Measurements from ENCODE around the gene EEA1.
"Not testable (repeated sequence)": the region's sequence is repeated elsewhere in the genome, so short reads cannot be mapped to it uniquely, and the experiment has no call there.

Gene EEA1

DNA sequence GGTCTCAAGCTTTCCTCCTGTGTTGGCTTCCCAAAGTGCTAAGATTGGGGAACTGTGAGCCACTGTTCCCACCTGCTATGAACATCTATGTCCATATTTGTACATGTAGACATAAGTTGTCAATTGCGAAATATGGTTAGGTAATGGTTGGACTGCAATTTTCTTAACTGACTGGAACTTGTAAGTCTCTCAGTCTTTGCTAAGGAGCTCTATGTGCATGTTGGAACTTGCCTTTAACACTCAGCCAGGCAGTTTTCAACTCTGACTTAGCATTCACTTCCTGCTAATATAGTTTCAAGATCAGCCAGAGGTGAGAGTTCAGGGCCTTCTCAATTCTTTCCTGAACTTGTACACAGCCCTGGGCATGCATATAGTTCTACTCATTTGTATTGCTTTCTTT, 44.5 kb upstream of the EEA1 start:
- Histone ChIP-seq H3K4me2 (ENCODE audit: low read length) (no peak overlapping the region), H3K9me3 (ENCODE audit: control insufficient read depth, low read length) (no peaks in the 10 kb centered on the region), H3K79me2 (no peaks in the 10 kb centered on the region), H3K9ac (no peak overlapping the region), H3K27ac (no peak overlapping the region), H2AFZ (no peak overlapping the region), H3K4me3 (ENCODE audit: low read depth, low read length) (no peak overlapping the region), H3K27me3 (ENCODE audit: control insufficient read depth, insufficient read depth, low read length) (no peaks in the 10 kb centered on the region), H3K36me3 (ENCODE audit: control insufficient read depth, insufficient read depth, low read length) (no peaks in the 10 kb centered on the region), H3K4me1 (no peaks in the 10 kb centered on the region)
- TF ChIP-seq, protein P1, sequence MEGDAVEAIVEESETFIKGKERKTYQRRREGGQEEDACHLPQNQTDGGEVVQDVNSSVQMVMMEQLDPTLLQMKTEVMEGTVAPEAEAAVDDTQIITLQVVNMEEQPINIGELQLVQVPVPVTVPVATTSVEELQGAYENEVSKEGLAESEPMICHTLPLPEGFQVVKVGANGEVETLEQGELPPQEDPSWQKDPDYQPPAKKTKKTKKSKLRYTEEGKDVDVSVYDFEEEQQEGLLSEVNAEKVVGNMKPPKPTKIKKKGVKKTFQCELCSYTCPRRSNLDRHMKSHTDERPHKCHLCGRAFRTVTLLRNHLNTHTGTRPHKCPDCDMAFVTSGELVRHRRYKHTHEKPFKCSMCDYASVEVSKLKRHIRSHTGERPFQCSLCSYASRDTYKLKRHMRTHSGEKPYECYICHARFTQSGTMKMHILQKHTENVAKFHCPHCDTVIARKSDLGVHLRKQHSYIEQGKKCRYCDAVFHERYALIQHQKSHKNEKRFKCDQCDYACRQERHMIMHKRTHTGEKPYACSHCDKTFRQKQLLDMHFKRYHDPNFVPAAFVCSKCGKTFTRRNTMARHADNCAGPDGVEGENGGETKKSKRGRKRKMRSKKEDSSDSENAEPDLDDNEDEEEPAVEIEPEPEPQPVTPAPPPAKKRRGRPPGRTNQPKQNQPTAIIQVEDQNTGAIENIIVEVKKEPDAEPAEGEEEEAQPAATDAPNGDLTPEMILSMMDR (IDR thresholded peaks at IDR 0.05): no peak

DNA sequence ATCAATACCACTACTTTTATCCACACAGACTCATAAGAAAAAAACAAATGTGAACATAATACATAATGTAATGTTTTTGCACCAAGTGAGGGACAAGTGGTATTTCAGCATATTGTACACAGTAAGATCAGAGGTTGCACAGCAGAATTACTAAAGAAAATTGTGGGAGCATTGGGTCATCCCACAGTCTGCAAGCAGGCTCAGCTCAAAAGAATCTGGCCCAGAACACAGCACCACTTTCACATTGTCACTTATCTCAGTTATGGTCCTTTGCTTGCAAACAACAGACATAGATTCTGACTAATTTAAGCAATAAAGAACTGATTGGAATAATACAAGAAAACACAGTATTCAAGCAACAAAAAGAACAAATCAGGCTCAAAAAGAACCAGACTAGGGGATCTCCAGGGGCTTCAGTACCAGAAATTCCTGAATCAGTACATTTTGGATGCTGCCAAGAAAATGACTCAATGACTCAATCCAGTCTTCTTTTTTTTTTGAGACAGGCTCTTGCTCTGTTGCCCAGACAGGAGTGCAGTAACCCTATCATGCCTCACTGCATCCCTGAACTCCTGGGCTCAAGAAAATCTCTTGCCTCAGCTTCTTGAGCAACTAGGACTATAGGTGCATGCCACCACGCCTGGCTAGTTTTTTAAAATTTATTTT, 42.9 kb upstream of the EEA1 start:
- Histone ChIP-seq H3K27me3 (ENCODE audit: control insufficient read depth, insufficient read depth, low read length) (no peaks in the 10 kb centered on the region), H3K27ac (no peak overlapping the region), H3K79me2 (no peaks in the 10 kb centered on the region), H3K4me3 (ENCODE audit: low read depth, low read length) (no peak overlapping the region), H3K9me3 (ENCODE audit: control insufficient read depth, low read length) (no peaks in the 10 kb centered on the region), H3K9ac (no peak overlapping the region), H3K36me3 (ENCODE audit: control insufficient read depth, insufficient read depth, low read length) (no peaks in the 10 kb centered on the region), H2AFZ (no peak overlapping the region), H3K4me1 (no peaks in the 10 kb centered on the region), H3K4me2 (ENCODE audit: low read length) (no peak overlapping the region)
- TF ChIP-seq, protein P1 (IDR thresholded peaks at IDR 0.05): no peak

DNA sequence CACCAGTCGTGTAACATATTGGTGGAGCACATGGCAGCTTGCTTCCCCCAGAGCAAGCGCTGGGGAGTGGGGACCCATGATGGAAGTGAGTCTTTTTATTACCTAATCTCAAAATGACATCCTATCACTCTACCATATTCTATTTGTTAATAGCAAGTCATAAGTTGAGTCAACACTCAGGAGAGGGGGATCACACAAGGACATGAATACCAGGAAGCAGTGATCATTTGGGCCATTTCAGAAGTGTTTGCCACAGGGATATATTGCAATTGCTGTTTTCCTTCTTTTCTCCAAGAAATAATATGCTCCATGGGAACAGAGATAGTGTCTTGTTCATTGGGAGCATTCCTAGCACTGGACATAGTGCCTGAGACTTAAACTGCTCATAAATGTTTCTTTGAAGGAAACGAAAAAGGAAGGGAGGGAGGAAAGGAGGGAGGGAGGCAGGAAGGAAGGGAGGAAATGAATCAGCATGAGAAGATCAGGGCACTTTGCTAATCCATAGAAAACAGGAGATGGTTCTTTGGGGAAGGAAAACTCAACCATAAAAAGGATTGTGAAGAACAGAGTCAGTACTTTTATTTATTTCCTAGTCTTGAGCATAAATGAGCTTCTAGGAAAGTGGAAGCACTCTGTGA, 39.2 kb upstream of the EEA1 start:
- Histone ChIP-seq H3K4me3 (ENCODE audit: low read depth, low read length) (no peak overlapping the region), H3K4me1 (no peaks in the 10 kb centered on the region), H3K79me2 (no peaks in the 10 kb centered on the region), H3K4me2 (ENCODE audit: low read length) (no peak overlapping the region), H3K36me3 (ENCODE audit: control insufficient read depth, insufficient read depth, low read length) (no peaks in the 10 kb centered on the region), H2AFZ (no peak overlapping the region), H3K9ac (no peak overlapping the region), H3K27ac (no peak overlapping the region), H3K27me3 (ENCODE audit: control insufficient read depth, insufficient read depth, low read length) (no peaks in the 10 kb centered on the region), H3K9me3 (ENCODE audit: control insufficient read depth, low read length) (no peaks in the 10 kb centered on the region)
- TF ChIP-seq, protein P1 (IDR thresholded peaks at IDR 0.05): no peak

DNA sequence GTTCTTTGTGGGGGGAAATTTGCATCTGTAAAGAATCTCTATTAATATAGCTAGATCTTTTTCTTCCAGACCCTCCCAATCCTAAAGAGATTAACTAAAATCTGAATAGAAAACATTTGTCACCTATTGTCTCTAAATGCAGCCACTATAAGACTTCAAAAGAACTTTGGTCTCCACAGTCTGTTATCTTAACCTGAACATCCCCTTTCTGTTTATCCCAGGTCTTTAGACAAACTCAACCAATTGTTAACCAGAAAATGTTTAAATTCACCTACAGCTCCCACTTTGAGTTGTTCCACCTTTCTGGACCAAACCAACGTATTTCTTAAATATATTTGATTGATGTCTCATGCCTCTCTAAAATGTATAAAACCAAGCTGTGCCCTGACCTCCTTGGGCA, 35.3 kb upstream of the EEA1 start:
- not testable (repeated sequence) for H3K27ac ChIP-seq; H3K9me3 ChIP-seq (ENCODE audit: control insufficient read depth, low read length); H3K4me1 ChIP-seq; H3K79me2 ChIP-seq; H3K4me2 ChIP-seq (ENCODE audit: low read length); H3K4me3 ChIP-seq (ENCODE audit: low read depth, low read length); H3K9ac ChIP-seq; H3K36me3 ChIP-seq (ENCODE audit: control insufficient read depth, insufficient read depth, low read length); H3K27me3 ChIP-seq (ENCODE audit: control insufficient read depth, insufficient read depth, low read length); H2AFZ ChIP-seq

DNA sequence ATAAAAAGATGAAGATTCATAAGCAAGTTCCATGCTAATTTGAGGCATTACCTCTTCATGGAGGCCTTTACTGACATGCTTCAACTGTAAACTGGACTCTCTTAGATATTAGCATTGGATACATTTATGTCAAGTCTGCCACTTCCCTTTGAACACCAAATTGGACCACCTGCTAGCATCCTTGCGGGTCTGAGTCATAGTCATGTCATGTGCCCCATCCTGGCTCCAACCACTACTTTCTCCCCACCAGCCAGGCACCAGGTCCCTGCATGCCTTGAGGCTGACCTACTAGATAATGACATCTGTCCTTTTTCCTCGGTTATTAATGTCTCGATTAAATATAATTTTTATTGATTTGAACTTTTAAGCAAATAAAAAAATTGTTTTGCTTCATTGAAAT, 32.9 kb upstream of the EEA1 start:
- H3K36me3 ChIP-seq (ENCODE audit: control insufficient read depth, insufficient read depth, low read length): no peaks in the 10 kb centered on the region
- no peaks in the 10 kb centered on the region for H3K9me3 ChIP-seq (ENCODE audit: control insufficient read depth, low read length)
- H3K9ac ChIP-seq: no peak overlapping the region
- H3K4me2 ChIP-seq (ENCODE audit: low read length): no peak overlapping the region
- no peak overlapping the region for H3K27ac ChIP-seq
- no peak overlapping the region for H3K4me3 ChIP-seq (ENCODE audit: low read depth, low read length)
- TF ChIP-seq, protein P1 (IDR thresholded peaks at IDR 0.05): no peak
- no peaks in the 10 kb centered on the region for H3K27me3 ChIP-seq (ENCODE audit: control insufficient read depth, insufficient read depth, low read length)
- no peaks in the 10 kb centered on the region for H3K4me1 ChIP-seq
- no peaks in the 10 kb centered on the region for H3K79me2 ChIP-seq
- H2AFZ ChIP-seq: no peak overlapping the region
